ENCODE measurements around the gene MTMR3.

The MTMR3 gene

GRCh38 chr22:30005213-30005857, 122.4 kb downstream of the MTMR3 start:
- no peak for DNase-seq

GRCh38 chr22:30007361-30007760, 124.4 kb downstream of the MTMR3 start:
- DNase-seq = no peak

GRCh38 chr22:30008401-30008800, 125.4 kb downstream of the MTMR3 start:
- no peak for DNase-seq

- no peak for DNase-seq
Observed at GRCh38 chr22:30009478-30009877, 126.5 kb downstream of the MTMR3 start.

- no peak for DNase-seq
Observed at GRCh38 chr22:30010789-30011405, 127.9 kb downstream of the MTMR3 start.

GRCh38 chr22:30013201-30013600, 130.2 kb downstream of the MTMR3 start:
- no peak for DNase-seq

GRCh38 chr22:30014244-30014643, 131.3 kb downstream of the MTMR3 start:
- DNase-seq = no peak

- no peak for DNase-seq
Observed at GRCh38 chr22:30015229-30015797, 132.3 kb downstream of the MTMR3 start.

- no peak for DNase-seq
Observed at GRCh38 chr22:30015846-30016245, 132.9 kb downstream of the MTMR3 start.

GRCh38 chr22:30016596-30016995, 133.6 kb downstream of the MTMR3 start:
- DNase-seq = no peak

GRCh38 chr22:30017375-30018223, 134.6 kb downstream of the MTMR3 start:
- DNase-seq = no peak

- no peak for DNase-seq
Observed at GRCh38 chr22:30020511-30020910, 137.5 kb downstream of the MTMR3 start.

GRCh38 chr22:30021338-30021737, 138.4 kb downstream of the MTMR3 start:
- DNase-seq = no peak

- DNase-seq = no peak
Observed at GRCh38 chr22:30021881-30022619, 139.1 kb downstream of the MTMR3 start.

- no peak for DNase-seq
Observed at GRCh38 chr22:30023099-30023660, 140.2 kb downstream of the MTMR3 start.

GRCh38 chr22:30024231-30024630, 141.3 kb downstream of the MTMR3 start:
- DNase-seq = no peak

GRCh38 chr22:30025221-30025620, 142.2 kb downstream of the MTMR3 start:
- DNase-seq = no peak

- DNase-seq = no peak
Observed at GRCh38 chr22:30026756-30027155, 143.8 kb downstream of the MTMR3 start.

GRCh38 chr22:30027169-30027568, 144.2 kb downstream of the MTMR3 start:
- no peak for DNase-seq

GRCh38 chr22:30027791-30028190, 144.8 kb downstream of the MTMR3 start:
- DNase-seq = no peak

- DNase-seq = no peak
Observed at GRCh38 chr22:30028731-30029130, 145.8 kb downstream of the MTMR3 start.

- DNase-seq = no peak
Observed at GRCh38 chr22:30029512-30029911, 146.5 kb downstream of the MTMR3 start.

GRCh38 chr22:30030329-30030728, 147.4 kb downstream of the MTMR3 start:
- no peak for DNase-seq

Measured in cortex of kidney (tissue), 1 donor.